HG03558 (cell line): ENCODE measurements around the gene GNPDA1.
A peak's percentile ranks its signal among the peaks of the same experiment; 100 is the strongest.
"Not testable (repeated sequence)": the region's sequence is repeated elsewhere in the genome, so short reads cannot be mapped to it uniquely, and the experiment has no call there.

ENCODE experiments used
- ATAC-seq: cut with Tn5 transposase; IDR thresholded peaks from one replicate; pipeline ENCODE4 v1.9.1; 2021; ENCODE audit warnings: moderate number of reproducible peaks; ENCODE audit not compliant: unreplicated experiment; ENCODE audit errors: extremely low read depth

The GNPDA1 gene

DNA sequence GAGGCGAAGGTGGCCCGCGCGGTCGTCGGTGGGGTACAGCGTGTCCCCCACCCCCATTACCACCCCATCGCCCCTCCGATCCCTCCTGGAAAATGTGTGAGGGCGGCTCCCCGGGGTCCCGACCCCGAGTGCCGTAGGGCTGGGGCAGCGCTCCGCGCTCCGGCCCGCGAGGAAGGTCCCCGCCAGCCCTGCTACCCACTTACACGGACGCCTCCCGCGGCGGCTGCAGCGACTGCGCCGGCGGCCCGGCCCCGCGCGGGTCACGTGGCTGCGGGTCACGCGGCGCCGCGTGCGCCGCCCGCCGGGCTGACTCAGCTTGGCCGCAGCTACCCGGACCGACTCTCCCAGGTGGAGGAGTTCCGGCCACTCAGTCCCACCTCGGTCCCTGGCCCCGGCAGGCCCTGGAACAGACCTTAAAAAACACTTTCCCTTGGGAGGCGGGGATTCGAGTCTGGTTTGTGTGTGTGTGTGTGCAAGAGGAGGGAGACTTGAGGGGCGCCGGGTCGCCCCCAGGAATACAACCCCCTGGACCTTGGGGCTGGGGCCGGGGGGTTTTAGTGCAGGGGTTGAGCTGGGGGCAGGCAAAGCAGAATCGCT is at the start of gene GNPDA1:
GNPDA1 (minus strand) TSS at position 236 of the 597 bp plus-strand sequence. CDS start 992 bp downstream, outside the sequence.
- peak; percentile 39 for ATAC-seq

DNA sequence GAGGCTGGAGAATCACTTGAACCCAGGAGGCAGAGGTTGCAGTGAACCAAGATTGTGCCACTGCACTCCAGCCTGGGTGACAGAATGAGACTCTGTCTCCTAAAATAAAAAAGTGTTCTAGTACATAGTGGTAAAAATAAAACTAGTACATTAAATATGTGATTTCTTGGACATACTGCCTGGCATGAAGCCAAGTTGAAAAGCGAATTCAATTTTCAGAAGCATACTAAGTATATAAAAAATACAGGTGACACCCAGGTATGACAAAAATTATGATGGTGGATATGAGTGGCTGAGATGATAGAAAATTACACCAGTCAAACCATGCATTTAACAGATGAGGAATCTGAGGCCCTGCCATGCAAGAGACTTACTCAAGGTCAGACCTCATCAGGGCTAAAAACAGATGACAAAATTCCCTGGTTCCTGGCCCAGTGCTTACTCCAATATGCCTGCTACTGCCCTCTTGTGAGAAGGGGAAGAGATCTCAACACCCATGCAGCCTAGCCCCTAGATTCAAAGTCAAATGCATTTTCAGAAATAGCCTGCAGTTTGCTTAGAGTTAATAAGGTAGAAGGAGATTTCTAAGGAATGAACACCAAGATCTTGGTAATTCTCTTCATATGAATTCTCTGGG is 46.6 kb upstream of the GNPDA1 start:
- ATAC-seq, result no peak

DNA sequence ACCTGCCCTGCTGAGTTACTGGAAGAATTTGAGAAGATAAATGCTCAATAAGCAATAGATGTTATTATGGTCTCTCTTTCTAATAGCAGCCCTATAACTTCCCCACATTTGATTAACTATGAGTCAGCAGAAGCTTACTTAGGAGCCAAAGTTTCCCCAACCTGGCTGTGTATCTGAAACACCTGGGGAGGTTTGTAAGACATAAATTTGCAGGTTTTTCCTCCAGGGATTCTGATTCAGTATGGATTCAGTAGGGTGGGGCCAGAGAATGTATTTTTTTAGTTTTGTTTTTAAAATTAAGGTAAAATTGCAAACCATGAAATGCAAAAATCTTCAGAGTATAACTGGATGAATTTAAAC is 44.9 kb upstream of the GNPDA1 start:
- no peak for ATAC-seq

DNA sequence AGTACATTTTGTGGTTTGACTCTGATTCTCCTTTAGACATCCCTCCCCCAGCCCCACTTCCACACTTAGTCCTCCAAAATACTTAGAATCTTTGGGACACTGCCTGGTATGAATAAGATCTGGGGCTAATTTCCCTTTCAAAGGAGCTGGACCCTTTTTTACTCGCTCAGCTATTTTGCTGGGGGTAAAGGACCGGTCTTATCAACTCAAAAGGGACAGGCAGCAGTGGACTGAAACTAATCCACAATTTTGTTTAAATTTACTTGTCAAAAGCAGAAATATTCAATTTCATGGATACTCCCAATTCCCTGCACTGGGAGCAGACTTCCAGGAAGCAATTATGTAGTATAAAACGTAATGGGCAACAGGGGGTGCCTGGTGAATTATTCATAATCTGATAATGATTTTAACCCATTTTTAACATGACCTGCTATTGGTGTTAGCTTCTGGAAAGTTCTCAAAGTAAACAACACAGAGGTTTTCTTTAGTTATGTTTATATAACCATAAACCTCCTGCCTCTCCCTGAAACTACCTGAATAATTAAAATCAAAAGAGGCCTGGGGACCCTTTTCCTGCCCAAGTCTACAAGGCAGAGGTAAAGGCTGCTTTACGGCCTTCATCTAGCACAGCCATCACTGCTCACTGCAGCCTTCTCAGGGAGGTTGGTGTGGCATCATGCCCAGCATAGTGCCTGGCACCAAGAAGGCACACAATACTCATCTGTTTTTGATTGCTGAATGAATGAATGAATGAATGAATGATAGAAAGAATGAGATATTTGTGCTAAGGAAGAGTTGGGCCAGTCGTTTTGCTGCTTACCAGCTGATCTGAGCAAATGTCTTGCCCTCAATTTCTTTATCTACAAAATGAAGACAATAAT is 44.2 kb upstream of the GNPDA1 start:
- ATAC-seq, result no peak

DNA sequence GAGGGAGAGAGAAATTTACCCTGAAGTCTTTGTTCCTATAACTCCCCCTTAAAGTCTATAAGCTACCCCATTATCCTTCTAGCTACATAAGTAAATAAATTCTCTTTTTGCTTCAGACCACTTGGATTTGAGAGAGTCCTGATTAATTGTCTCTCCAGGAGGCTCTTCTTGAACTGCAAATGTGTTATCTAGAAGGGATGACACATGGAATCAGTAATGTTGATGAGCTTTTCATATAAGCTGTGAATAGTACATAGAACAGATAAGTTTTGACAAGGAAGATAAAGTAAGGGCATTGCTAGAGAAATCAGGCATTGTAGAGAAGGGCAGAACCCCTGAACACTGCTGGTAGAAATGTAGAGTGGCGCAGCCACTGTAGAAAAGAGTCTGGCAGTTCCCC is 42.5 kb upstream of the GNPDA1 start:
- no peak for ATAC-seq

DNA sequence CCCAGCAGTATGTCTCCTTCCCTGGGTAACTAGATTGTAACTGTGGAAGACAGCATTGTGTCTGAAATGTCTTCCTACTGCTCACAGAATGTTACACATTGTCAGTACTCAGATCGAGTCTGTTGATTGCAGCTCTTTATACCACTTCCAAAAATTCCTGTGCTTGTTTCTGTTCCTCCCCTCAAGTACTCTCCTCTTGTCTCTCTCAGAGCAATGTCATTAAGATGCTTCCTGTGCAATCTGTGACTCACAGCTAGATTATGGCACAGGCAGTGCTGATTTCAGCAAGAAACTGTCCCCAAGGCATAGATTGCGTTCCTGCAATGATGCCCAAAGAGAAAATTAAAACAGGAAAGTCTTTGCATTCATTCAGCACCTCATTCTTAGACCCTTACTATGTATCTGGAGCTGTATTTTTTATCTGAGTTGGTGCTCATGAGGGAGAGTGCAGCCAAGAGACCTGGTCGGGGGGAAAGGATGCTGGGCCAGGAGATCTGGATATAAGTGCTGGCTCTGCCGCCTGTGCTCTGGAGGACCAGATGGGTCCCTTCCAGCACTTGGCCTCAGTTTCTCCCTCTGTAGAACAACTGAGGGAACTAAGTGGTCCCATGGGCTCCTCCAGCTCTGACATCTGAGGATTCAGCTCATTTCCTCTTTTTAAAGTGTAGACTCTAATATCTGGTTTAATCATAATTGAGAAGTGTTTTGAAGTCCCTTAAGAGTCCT is 40.8 kb upstream of the GNPDA1 start:
- no peak for ATAC-seq

DNA sequence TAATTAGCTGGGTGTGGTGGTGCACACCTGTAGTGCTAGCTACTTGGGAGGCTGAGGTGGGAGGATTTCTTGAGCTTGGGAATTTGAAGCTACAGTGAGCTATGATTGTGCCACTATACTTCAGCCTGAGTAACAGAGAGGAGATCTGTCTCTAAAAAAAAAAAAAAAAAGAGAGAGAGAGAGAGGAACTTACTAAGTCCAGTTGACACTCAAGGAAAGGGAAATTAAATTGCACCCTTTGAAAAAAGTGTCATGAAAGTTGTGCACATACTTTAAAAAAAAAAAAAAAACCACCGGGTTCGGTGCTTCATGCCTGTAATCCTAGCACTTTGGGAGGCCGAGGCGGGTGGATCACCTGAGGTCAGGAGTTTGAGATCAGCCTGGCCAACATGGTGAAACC is 39.2 kb upstream of the GNPDA1 start:
- ATAC-seq, result not testable (repeated sequence)

DNA sequence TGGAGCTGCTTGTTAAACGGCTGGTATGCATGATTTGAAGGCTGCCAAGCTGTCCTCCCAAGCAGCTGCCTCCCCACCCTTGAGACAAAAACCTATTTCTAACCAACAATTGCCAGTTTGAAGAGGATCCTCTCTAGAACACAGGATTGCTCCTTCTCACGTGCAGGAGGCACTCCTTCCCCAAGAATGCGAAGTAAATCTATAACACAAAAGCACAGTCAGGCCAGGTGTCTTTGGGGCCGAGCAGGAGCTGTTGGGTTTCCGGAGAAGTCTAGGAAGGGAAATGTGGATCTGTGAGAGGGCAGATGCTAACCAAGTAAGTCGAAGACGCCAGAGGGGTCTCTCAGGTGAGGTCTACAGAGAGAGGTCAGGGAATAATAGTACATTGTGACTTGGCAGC is 35.4 kb upstream of the GNPDA1 start:
- ATAC-seq, result no peak

DNA sequence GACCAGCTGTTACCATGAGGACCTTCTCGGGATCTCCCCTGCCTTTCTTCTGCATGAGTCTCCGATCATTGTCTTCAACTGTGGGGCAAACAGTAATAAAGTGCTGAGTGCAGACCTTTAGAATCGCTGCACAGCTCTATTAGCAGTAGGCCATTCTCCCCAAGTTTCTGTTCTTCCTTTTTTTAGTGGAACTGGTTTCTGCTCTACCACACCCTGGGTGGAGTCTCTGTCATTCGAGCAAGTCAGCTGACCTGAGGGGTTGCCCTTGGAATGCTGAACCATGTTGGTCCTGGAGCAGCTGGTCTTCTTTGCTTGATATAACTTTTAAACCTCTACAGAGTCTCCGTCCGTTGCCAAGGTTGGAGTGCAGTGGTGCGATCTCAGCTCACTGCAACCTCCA is 33.4 kb upstream of the GNPDA1 start:
- ATAC-seq, result no peak

DNA sequence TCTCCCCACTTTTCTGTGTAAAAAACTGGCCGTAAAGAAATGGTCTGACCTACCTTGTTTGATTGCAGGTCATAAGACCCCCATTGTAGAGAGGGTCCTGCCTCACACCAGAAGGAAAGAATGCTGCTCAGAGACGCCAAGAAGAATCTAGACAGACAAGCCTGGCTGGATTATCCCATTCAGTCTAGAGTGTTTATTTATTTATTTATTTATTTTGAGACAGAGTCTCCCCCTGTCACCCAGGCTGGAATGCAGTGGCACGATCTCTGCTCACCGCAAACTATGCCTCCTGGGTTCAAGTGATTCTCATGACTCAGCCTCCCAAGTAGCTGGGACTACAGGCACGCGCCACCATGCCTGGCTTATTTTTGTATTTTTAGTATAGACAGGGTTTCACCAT is 28.1 kb upstream of the GNPDA1 start:
- not testable (repeated sequence) for ATAC-seq

DNA sequence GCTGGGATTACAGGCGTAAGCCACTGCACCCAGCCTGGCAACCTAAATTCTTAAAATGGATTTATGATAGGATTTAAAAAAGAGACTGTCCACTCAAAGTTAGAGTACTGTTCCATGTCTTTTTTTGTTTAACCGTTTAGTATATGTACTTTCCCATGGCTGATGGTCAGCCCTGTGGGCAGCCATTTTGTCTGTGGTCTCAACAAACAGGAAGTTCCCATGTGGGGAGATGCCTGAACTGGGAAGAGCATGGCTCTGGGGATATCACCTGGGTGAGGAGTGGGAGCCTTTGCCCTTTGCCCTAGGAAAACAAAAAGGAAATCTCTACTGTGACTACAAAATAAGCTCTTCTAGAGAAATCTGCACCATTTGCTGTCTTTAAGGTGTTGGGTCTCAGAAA is 27.5 kb upstream of the GNPDA1 start:
- no peak for ATAC-seq

DNA sequence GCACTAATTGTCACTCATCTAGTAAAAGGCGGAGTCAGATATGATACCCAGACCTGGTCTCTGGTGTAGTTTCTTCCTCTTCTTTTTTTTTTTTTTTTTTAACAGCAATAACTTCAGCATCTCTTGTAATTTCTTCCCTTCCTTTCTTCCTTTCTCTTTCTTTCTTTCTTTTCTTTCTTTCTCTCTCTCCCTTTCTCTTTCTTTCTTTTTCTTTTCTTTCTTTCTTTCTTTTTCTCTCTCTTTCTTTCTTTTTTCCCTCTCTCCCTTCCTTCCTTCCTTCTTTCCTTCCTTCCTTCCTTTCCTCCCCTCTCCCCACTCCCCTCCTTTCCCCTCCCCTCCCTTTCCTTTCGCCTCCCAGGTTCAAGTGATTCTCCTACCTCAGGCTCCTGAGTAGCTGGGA is 25.9 kb upstream of the GNPDA1 start:
- no peak for ATAC-seq

DNA sequence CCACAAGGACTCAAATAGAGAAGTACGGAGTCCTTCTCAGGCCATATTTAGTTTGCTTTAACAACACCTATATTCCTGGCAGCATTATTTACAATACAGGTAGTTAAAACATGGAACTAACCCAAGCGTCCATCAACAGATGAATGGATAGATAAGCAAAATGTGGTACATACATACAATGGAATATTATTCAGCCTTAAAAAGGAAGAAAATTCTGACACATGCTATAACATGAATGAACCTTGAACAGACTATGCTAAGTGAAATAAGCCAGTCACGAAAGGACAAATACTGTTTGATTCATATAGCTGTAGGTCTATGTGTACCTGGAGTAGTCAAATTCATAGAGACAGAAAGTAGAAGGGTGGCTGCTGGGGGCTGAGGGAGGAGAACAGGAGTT is 24.8 kb upstream of the GNPDA1 start:
- ATAC-seq, result not testable (repeated sequence)

DNA sequence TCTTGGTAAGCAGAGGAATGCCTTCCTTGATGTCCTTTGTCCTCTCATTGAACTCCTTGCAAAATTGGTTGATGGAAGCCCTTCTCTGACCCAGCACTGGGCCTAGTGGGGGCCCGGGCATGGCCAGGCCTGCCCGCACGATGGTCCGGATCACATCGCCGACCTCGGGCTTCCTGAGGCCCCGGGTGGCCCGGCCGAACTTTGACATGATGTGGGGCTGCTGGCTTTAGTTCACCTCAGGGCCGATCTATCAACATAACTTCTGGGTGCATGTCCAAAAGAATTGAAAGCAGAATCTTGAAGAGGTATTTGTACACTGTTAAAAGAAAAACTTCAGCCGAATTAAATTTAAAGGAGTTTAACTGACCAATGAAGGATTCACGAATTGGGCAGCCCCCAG is 24.1 kb upstream of the GNPDA1 start:
- no peak for ATAC-seq

DNA sequence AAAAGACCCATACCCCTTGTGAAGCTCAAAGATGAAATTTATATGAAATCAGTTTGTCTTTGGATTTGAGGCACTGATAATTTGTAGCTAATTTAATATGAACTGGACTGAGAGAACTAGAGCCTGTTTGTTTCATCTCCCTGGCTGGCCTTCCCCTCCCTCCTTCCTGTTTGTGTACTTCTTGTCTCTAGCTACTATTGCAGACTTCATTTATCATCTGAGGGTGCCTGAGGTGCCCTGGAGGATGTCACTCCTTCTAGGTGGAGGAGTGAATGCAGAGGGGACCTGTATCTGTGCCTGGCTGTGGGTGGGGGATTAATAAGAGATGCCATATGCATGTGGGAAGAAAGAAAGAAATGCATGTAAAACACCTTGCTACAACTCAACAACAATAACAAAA is 22.2 kb upstream of the GNPDA1 start:
- no peak for ATAC-seq

DNA sequence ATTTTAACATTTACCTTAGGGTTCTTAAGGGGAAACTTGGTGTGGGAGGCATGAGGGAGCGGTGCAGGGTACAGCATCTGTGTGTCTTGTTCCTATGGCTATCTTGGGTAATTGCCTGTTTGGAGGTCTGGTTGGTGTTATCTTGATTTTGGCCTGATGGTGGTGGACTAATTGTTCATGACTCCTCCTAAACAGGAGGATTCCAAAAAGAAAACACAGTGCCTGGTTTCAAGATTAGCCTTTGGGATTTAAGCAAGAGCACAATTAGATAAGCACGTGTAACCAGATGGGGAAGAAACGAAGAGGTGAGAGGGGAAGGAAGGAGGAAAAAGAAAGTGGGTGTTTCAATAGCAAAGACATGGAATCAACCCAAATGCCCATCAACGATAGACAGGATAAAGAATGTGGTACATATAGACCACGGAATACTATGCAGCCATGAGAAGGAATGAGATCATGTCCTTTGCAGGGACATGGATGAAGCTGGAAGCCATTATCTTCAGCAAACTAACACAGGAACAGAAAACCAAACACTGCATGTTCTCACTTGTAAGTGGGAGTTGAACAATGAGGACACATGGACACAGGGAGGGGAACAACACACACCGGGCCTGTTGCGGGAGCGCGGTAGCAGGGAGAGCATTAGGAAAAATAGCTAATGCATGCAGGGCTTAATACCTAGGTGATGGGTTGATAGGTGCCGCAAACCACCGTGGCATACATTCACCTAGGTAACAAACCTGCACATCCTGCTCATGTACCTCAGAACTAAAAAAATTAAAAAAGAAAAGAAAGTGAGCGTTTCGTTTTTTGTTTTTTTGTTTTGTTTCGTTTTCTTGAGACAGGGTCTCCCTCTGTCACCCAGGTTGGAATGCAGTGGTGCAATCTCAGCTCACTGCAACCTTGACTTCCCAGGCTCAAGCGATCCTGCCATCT is 21.1 kb upstream of the GNPDA1 start:
- ATAC-seq, result not testable (repeated sequence)

DNA sequence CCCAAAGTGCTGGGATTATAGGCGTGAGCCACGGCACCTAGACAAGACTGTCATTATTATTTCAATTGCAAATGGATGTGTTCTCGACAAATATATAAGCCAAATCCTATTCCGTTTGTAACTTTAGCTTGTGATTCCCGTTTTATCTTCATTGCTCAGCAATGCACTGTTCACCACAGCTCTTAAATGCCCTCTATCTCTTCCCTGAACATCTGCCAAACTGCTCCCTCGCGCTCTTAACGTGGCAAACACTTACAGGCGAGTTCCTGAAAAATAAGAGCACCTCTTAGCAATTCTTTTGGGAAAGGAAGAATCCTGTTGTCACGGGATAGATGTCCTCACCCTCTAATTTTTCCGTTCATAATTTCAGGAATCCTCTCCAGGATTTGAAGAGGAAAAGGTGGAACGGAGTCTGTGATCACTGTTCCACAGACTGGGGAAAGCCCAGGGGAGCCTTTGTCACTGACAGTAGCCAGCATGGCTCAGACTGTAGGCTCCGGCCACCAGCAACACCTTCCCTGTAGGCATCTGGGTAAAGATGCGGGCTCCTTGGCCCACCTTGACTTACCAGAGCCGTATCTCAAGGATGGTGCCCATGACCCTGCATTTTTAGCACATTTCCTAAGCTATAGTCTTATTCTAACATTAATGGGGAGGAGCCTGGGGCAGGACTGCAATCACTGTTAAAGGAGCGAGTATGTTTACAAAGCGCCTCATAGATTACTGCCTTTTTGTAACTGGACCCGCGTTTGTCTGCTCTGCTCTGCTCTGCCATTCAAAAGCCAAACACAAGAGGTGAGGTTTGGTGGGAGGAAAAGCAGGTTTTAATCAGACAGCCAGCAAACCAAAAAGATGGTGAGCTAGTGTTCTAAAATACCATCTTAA is 20.2 kb upstream of the GNPDA1 start:
- ATAC-seq, result no peak

DNA sequence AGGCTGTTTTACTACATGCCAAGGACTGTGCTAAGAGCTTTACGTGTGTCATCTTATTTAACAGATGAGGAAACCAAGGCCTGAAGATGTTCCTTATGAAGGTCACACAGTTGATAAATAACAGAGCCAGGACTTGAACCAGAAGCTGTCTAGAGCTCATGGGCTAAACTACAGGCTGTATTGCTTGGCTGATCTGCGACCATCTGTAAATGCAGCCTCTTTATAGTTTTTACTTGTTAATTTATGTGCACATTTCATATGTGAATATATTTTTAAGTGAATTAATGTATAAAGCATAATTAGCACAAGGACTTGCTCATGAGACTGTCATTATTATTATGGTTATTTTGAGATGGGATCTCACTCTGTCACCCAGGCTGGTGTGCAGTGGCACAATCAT is 19.3 kb upstream of the GNPDA1 start:
- ATAC-seq, result no peak

DNA sequence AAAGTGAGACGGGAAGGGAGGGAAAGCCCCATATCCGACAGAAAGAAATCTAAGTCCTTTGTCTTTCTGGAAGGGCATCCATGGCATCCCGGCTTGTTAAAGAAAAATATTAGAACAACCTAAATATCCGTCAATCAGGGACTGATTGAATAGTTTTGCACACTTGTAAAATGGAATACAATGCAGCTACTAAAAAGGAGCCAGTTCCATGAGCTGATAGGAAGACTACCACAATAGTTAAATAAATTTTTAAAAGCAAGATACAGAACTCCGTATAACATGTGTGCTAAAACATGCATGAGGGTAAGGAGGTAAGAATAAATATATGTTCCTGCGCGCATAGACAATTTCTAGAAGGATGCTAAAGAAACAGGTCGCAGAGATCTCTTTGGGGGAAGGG is 12.8 kb upstream of the GNPDA1 start:
- no peak for ATAC-seq
